ENCODE measurements around the gene TNPO1. TPM values are rescaled to one million over a fixed set of nuclear protein-coding genes. Genes with fewer than 3 reads are reported as not detected.

TNPO1 gene
- total and polyA plus RNA-seq, 10 of the 15 experiments (the other 5 are each of a cell fraction or from before 2014, with no cell fraction given), result 18.1 to 123 (median 79.2) TPM

DNA sequence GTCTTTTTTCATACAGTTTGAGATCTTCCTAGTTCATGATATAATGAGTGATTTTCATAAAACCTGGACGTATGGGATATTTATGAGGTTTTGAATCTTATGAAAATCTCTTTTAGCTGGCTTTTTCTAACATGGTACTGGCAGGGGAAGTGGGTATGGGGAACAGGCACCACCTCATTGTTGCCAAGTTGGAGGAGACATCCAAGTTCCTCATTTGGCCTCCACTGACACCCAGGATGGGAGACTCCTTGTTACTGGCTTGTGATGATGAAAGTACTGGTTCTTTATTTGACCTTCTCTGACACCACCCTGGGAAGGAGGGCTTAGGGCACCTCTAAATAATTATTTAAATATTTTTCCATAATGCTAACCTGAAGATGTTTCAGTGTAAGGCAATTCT is 4.0 kb upstream of the TNPO1 start (continued):
- no peak for TF ChIP-seq CHD1 (IDR thresholded peaks at IDR 0.05; ENCODE audit: low read depth, low read length)
- TF ChIP-seq CEBPB (IDR thresholded peaks at IDR 0.05; ENCODE audit: borderline replicate concordance in 1 of 2, low read depth in 2 of 2, low read length in 2 of 2), result no peak

DNA sequence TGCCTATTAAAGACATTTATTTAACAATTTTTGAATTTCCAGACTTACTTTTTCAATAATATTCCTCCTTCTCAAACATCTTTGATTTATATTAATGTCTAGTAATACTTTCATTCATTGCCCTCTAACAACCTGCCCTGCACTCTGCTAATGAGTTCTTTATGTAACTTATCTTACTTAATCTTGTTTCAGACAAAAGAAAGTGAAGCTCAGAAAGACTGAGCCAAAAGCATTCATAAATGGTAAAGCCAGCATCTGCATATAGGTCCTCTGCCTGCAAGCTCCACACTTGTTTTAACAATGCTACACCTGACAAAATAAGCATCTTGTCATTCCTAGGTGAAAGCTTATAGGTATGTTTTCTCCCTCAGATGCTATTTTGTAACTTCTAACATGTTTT is 2.4 kb upstream of the TNPO1 start:
- BruUV-seq (replicated peaks), result no TSS peak
- H2AFZ ChIP-seq (ENCODE audit: control insufficient read depth, low read depth, low read length), result no peak overlapping the region
- CTCF ChIA-PET, result no interaction called here

More for the DNA sequence above, 2.4 kb upstream of the TNPO1 start:
- no peak for TF ChIP-seq NR2F1 (conservative IDR thresholded peaks at IDR 0.05)
- TF ChIP-seq YY1 (IDR thresholded peaks at IDR 0.05; ENCODE audit: low read depth, low read length), result no peak
- TF ChIP-seq MYB (IDR thresholded peaks at IDR 0.05; ENCODE audit: borderline replicate concordance, low read depth, low read length), result no peak
- no peak for TF ChIP-seq ZZZ3 (IDR thresholded peaks at IDR 0.05; ENCODE audit: control insufficient read depth, insufficient read length, low read depth)
- no peak for TF ChIP-seq SREBF1 (IDR thresholded peaks at IDR 0.05; ENCODE audit: low read length)
- TF ChIP-seq NR2C1 (IDR thresholded peaks at IDR 0.05), result no peak
- no peak for TF ChIP-seq ZSCAN29 (IDR thresholded peaks at IDR 0.05)
- TF ChIP-seq, protein P1, sequence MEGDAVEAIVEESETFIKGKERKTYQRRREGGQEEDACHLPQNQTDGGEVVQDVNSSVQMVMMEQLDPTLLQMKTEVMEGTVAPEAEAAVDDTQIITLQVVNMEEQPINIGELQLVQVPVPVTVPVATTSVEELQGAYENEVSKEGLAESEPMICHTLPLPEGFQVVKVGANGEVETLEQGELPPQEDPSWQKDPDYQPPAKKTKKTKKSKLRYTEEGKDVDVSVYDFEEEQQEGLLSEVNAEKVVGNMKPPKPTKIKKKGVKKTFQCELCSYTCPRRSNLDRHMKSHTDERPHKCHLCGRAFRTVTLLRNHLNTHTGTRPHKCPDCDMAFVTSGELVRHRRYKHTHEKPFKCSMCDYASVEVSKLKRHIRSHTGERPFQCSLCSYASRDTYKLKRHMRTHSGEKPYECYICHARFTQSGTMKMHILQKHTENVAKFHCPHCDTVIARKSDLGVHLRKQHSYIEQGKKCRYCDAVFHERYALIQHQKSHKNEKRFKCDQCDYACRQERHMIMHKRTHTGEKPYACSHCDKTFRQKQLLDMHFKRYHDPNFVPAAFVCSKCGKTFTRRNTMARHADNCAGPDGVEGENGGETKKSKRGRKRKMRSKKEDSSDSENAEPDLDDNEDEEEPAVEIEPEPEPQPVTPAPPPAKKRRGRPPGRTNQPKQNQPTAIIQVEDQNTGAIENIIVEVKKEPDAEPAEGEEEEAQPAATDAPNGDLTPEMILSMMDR (IDR thresholded peaks at IDR 0.05 in 2 of 3, conservative IDR thresholded peaks at IDR 0.05 in 1 of 3; ENCODE audit: control insufficient read depth in 2 of 3, extremely low read depth in 1 of 3, insufficient read depth in 1 of 3, low read depth in 3 of 3, low read length in 3 of 3), result no peak
- no peak for TF ChIP-seq TCF7 (IDR thresholded peaks at IDR 0.05; ENCODE audit: borderline replicate concordance)
- no peak for TF ChIP-seq USF2 (IDR thresholded peaks at IDR 0.05; ENCODE audit: borderline replicate concordance, low read depth, low read length)
- TF ChIP-seq ZNF384 (IDR thresholded peaks at IDR 0.05; ENCODE audit: borderline replicate concordance, low read depth, low read length), result no peak
- TF ChIP-seq BMI1 (IDR thresholded peaks at IDR 0.05; ENCODE audit: borderline replicate concordance), result no peak
- no peak for TF ChIP-seq POLR2A (IDR thresholded peaks at IDR 0.05; ENCODE audit: low read depth, low read length)
- no peak for TF ChIP-seq ATF2 (IDR thresholded peaks at IDR 0.05; ENCODE audit: low read length)
- TF ChIP-seq DPF2 (IDR thresholded peaks at IDR 0.05), result no peak
- TF ChIP-seq MEF2A (IDR thresholded peaks at IDR 0.05; ENCODE audit: insufficient read depth, low read depth, low read length), result no peak
- TF ChIP-seq, protein P2, sequence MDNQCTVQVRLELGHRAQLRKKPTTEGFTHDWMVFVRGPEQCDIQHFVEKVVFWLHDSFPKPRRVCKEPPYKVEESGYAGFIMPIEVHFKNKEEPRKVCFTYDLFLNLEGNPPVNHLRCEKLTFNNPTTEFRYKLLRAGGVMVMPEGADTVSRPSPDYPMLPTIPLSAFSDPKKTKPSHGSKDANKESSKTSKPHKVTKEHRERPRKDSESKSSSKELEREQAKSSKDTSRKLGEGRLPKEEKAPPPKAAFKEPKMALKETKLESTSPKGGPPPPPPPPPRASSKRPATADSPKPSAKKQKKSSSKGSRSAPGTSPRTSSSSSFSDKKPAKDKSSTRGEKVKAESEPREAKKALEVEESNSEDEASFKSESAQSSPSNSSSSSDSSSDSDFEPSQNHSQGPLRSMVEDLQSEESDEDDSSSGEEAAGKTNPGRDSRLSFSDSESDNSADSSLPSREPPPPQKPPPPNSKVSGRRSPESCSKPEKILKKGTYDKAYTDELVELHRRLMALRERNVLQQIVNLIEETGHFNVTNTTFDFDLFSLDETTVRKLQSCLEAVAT (IDR thresholded peaks at IDR 0.05), result no peak
- SMC1A ChIA-PET (ENCODE audit: uncharacterized antibody, unreplicated experiment), result interaction anchor here (1.0 kb wide), 1 partner anchor 36 kb away, joined by 4 read pairs; no protein-coding TSS in a partner anchor
- no peak overlapping the region for H3K27ac ChIP-seq (ENCODE audit: control insufficient read depth, insufficient read depth)
- POLR2A ChIA-PET, result no interaction called here
- in situ Hi-C loops (cut with MboI), result no loop called here
- H3K27me3 ChIP-seq (replicated peaks in 1 of 2; ENCODE audit: control insufficient read depth in 2 of 2, insufficient read depth in 2 of 2, low read length in 1 of 2), result no peaks in the 10 kb centered on the region
- no peak overlapping the region for H3K4me3 ChIP-seq
- H3K36me3 ChIP-seq (ENCODE audit: control insufficient read depth in 2 of 2, insufficient read depth in 2 of 2, low read length in 1 of 2), result no peaks in the 10 kb centered on the region
- no peaks in the 10 kb centered on the region for H3K4me1 ChIP-seq (ENCODE audit: control insufficient read depth, insufficient read depth, low read length)
- intact Hi-C loops (cut with micrococcal nuclease; ENCODE audit: unreplicated experiment), result no loop called here
- RAD21 ChIA-PET (ENCODE audit: unreplicated experiment), result no interaction called here
- no peaks in the 10 kb centered on the region for H3K9me3 ChIP-seq (replicated peaks; ENCODE audit: control insufficient read depth, insufficient read depth, low read length)
- no peak overlapping the region for H3K9ac ChIP-seq (ENCODE audit: control insufficient read depth, insufficient read depth, low read length)
- no peak for DNase-seq (ENCODE audit: low read depth, low spot score)
- FAIRE-seq, result no peak
- ATAC-seq, result no peak
- H3K4me2 ChIP-seq (ENCODE audit: control insufficient read depth, insufficient read depth), result no peak overlapping the region
- no peaks in the 10 kb centered on the region for H4K20me1 ChIP-seq (ENCODE audit: control insufficient read depth, insufficient read depth)
- peaks cover 17% of the 10 kb centered on the region for H3K79me2 ChIP-seq (ENCODE audit: control insufficient read depth, insufficient read depth, low read length)

Measured in GM12878 (cell line).